ENCODE results near the gene WDR27.
"Not testable (repeated sequence)": the region's sequence is repeated elsewhere in the genome, so short reads cannot be mapped to it uniquely, and the experiment has no call there.

The WDR27 gene

GRCh38 chr6:169445661-169446581 is 255.9 kb downstream of the WDR27 start:
- no peak for DNase-seq
- in situ Hi-C loops (cut with HindIII; ENCODE audit: low pct_ligation_motif_present, low pct_unique_long_range_greater_than_20kb, low sequenced_read_pairs): no loop called here

- in situ Hi-C loops (cut with HindIII; ENCODE audit: low pct_ligation_motif_present, low pct_unique_long_range_greater_than_20kb, low sequenced_read_pairs): no loop called here
- no peak for DNase-seq
Measured at GRCh38 chr6:169445227-169445626, 256.6 kb downstream of the WDR27 start.

GRCh38 chr6:169441292-169441691 is 260.5 kb downstream of the WDR27 start:
- DNase-seq: no peak
- in situ Hi-C loops (cut with HindIII; ENCODE audit: low pct_ligation_motif_present, low pct_unique_long_range_greater_than_20kb, low sequenced_read_pairs): no loop called here

GRCh38 chr6:169439710-169440109 is 262.1 kb downstream of the WDR27 start:
- in situ Hi-C loops (cut with HindIII; ENCODE audit: low pct_ligation_motif_present, low pct_unique_long_range_greater_than_20kb, low sequenced_read_pairs): no loop called here
- no peak for DNase-seq

GRCh38 chr6:169434554-169434953 is 267.3 kb downstream of the WDR27 start:
- DNase-seq; in situ Hi-C loops (cut with HindIII; ENCODE audit: low pct_ligation_motif_present, low pct_unique_long_range_greater_than_20kb, low sequenced_read_pairs): not testable (repeated sequence)

- in situ Hi-C loops (cut with HindIII; ENCODE audit: low pct_ligation_motif_present, low pct_unique_long_range_greater_than_20kb, low sequenced_read_pairs): no loop called here
- DNase-seq: no peak
Measured at GRCh38 chr6:169429001-169429400, 272.8 kb downstream of the WDR27 start.

- in situ Hi-C loops (cut with HindIII; ENCODE audit: low pct_ligation_motif_present, low pct_unique_long_range_greater_than_20kb, low sequenced_read_pairs): no loop called here
- no peak for DNase-seq
Measured at GRCh38 chr6:169428532-169428931, 273.3 kb downstream of the WDR27 start.

- DNase-seq: no peak
- in situ Hi-C loops (cut with HindIII; ENCODE audit: low pct_ligation_motif_present, low pct_unique_long_range_greater_than_20kb, low sequenced_read_pairs): no loop called here
Measured at GRCh38 chr6:169427856-169428255, 274.0 kb downstream of the WDR27 start.

- in situ Hi-C loops (cut with HindIII; ENCODE audit: low pct_ligation_motif_present, low pct_unique_long_range_greater_than_20kb, low sequenced_read_pairs): no loop called here
- DNase-seq: no peak
Measured at GRCh38 chr6:169426611-169427010, 275.2 kb downstream of the WDR27 start.

GRCh38 chr6:169425628-169426370 is 276.0 kb downstream of the WDR27 start:
- in situ Hi-C loops (cut with HindIII; ENCODE audit: low pct_ligation_motif_present, low pct_unique_long_range_greater_than_20kb, low sequenced_read_pairs): no loop called here
- DNase-seq: no peak

GRCh38 chr6:169424821-169425240 is 277.0 kb downstream of the WDR27 start:
- in situ Hi-C loops (cut with HindIII; ENCODE audit: low pct_ligation_motif_present, low pct_unique_long_range_greater_than_20kb, low sequenced_read_pairs): no loop called here
- no peak for DNase-seq

GRCh38 chr6:169424149-169424804 is 277.6 kb downstream of the WDR27 start:
- in situ Hi-C loops (cut with HindIII; ENCODE audit: low pct_ligation_motif_present, low pct_unique_long_range_greater_than_20kb, low sequenced_read_pairs): no loop called here
- no peak for DNase-seq

- DNase-seq: no peak
- in situ Hi-C loops (cut with HindIII; ENCODE audit: low pct_ligation_motif_present, low pct_unique_long_range_greater_than_20kb, low sequenced_read_pairs): no loop called here
Measured at GRCh38 chr6:169421586-169422264, 280.1 kb downstream of the WDR27 start.

GRCh38 chr6:169420912-169421543 is 280.8 kb downstream of the WDR27 start:
- in situ Hi-C loops (cut with HindIII; ENCODE audit: low pct_ligation_motif_present, low pct_unique_long_range_greater_than_20kb, low sequenced_read_pairs): no loop called here
- peak; percentile 6 for DNase-seq

GRCh38 chr6:169417101-169417500 is 284.7 kb downstream of the WDR27 start:
- DNase-seq: no peak
- in situ Hi-C loops (cut with HindIII; ENCODE audit: low pct_ligation_motif_present, low pct_unique_long_range_greater_than_20kb, low sequenced_read_pairs): no loop called here

GRCh38 chr6:169416249-169416648 is 285.6 kb downstream of the WDR27 start:
- no peak for DNase-seq
- in situ Hi-C loops (cut with HindIII; ENCODE audit: low pct_ligation_motif_present, low pct_unique_long_range_greater_than_20kb, low sequenced_read_pairs): no loop called here

GRCh38 chr6:169415179-169415578 is 286.6 kb downstream of the WDR27 start:
- DNase-seq: no peak

GRCh38 chr6:169411722-169412121 is 290.1 kb downstream of the WDR27 start:
- in situ Hi-C loops (cut with HindIII; ENCODE audit: low pct_ligation_motif_present, low pct_unique_long_range_greater_than_20kb, low sequenced_read_pairs): no loop called here
- no peak for DNase-seq

More at GRCh38 chr6:169415179-169415578, 286.6 kb downstream of the WDR27 start:
- in situ Hi-C loops (cut with HindIII; ENCODE audit: low pct_ligation_motif_present, low pct_unique_long_range_greater_than_20kb, low sequenced_read_pairs): no loop called here

All from ACHN (cell line).